Suprapubic skin (tissue), 4 donors: Measurements from ENCODE around the gene LRFN2. TPM values are rescaled to one million over a fixed set of nuclear protein-coding genes. Genes with fewer than 3 reads are reported as not detected.

Experiments used
- DNase-seq, 2 donors: peaks; one replicate each; pipeline ENCODE4 v3.0.0-alpha.2; 2019; ENCODE audit warnings: low spot score in 2 of 2
- H3K27ac ChIP-seq: fragments of 200-600 bp; sonication (generic); one replicate; pipeline ENCODE4 v1.5.1; 2019
- H3K27me3 ChIP-seq: fragments of 200-600 bp; sonication (generic); one replicate; pipeline ENCODE4 v1.5.1; 2019
- H3K36me3 ChIP-seq: fragments of 200-600 bp; sonication (generic); one replicate; pipeline ENCODE4 v1.5.1; 2019
- H3K4me1 ChIP-seq: fragments of 200-600 bp; sonication (generic); one replicate; pipeline ENCODE4 v1.5.1; 2019
- H3K4me3 ChIP-seq: fragments of 200-600 bp; sonication (generic); one replicate; pipeline ENCODE4 v1.5.1; 2019; ENCODE audit warnings: mild to moderate bottlenecking
- H3K9me3 ChIP-seq: fragments of 200-600 bp; sonication (generic); one replicate; pipeline ENCODE4 v1.5.1; 2019
- CTCF ChIP-seq, 2 donors: fragments of 200-600 bp in 1 of 2; fragments of 450-650 bp in 1 of 2; sonication (generic) in 1 of 2; IDR thresholded peaks; one replicate each; pipeline ENCODE4 v1.5.1; 2016 to 2019; ENCODE audit warnings: antibody characterized with exemption in 2 of 2, mild to moderate bottlenecking in 1 of 2, moderate library complexity in 1 of 2
- EP300 ChIP-seq: sonication (generic); formaldehyde crosslinking; IDR thresholded peaks from one replicate; pipeline ENCODE4 v1.6.1; 2017; ENCODE audit warnings: antibody characterized with exemption
- POLR2A ChIP-seq, 2 donors: fragments of 450-650 bp; IDR thresholded peaks; one replicate each; pipeline ENCODE4 v1.6.1; 2017; ENCODE audit warnings: antibody characterized with exemption in 2 of 2, mild to moderate bottlenecking in 2 of 2, moderate library complexity in 2 of 2
- POLR2AphosphoS5 ChIP-seq, 3 donors: sonication (generic); formaldehyde crosslinking; IDR thresholded peaks; one replicate each; pipeline ENCODE4 v1.6.1; 2017; ENCODE audit warnings: antibody characterized with exemption in 3 of 3
- WGBS: methylation state at CpG from one replicate; pipeline ENCODE4 v1.1.5; 2018; 5-methylcytosine and 5-hydroxymethylcytosine counted together
- total RNA-seq, 4 donors: library from RNA; depleted of rRNA; stranded (reverse); fragments of >200 nt; gene quantifications; one replicate each; pipeline ENCODE4 v1.1.0, GENCODE V29; 2016

LRFN2 gene
- total RNA-seq, 4 donors from 2014 or later: not detected

GRCh38 chr6:40394381-40394780 is 192.8 kb downstream of the LRFN2 start:
- peaks cover 16% of the 10 kb centered on the region for H3K4me1 ChIP-seq
- DNase-seq: no peak
- H3K27ac ChIP-seq: no peak overlapping the region
- no peaks in the 10 kb centered on the region for H3K9me3 ChIP-seq
- H3K36me3 ChIP-seq: no peaks in the 10 kb centered on the region
- no peak overlapping the region for H3K4me3 ChIP-seq
- 94% methylated on average over 1 of the region's 1 CpG for WGBS
- TF ChIP-seq CTCF (IDR thresholded peaks at IDR 0.05): no peak
- no peak for TF ChIP-seq POLR2AphosphoS5 (IDR thresholded peaks at IDR 0.05)
- no peaks in the 10 kb centered on the region for H3K27me3 ChIP-seq

GRCh38 chr6:40393641-40394040 is 193.5 kb downstream of the LRFN2 start:
- no peaks in the 10 kb centered on the region for H3K9me3 ChIP-seq
- H3K27ac ChIP-seq: no peak overlapping the region
- peaks cover 16% of the 10 kb centered on the region for H3K4me1 ChIP-seq
- WGBS: 77% methylated on average over 5 of the region's 5 CpGs
- no peak for DNase-seq
- no peak overlapping the region for H3K4me3 ChIP-seq
- H3K27me3 ChIP-seq: no peaks in the 10 kb centered on the region
- H3K36me3 ChIP-seq: no peaks in the 10 kb centered on the region
- no peak for TF ChIP-seq POLR2A (IDR thresholded peaks at IDR 0.05)
- no peak for TF ChIP-seq POLR2AphosphoS5 (IDR thresholded peaks at IDR 0.05)
- TF ChIP-seq EP300: no peak
- TF ChIP-seq CTCF (IDR thresholded peaks at IDR 0.05): no peak

- Histone ChIP-seq H3K36me3 (no peaks in the 10 kb centered on the region), H3K4me3 (no peak overlapping the region), H3K27me3 (no peaks in the 10 kb centered on the region), H3K9me3 (no peaks in the 10 kb centered on the region), H3K4me1 (peaks cover 12% of the 10 kb centered on the region), H3K27ac (no peak overlapping the region)
- TF ChIP-seq EP300 (no peak), CTCF (IDR thresholded peaks at IDR 0.05) (no peak), POLR2AphosphoS5 (IDR thresholded peaks at IDR 0.05) (no peak), POLR2A (IDR thresholded peaks at IDR 0.05) (no peak)
- 95% methylated on average over 4 of the region's 16 CpGs for WGBS
- no peak for DNase-seq
Measured at GRCh38 chr6:40392589-40392988, 194.6 kb downstream of the LRFN2 start.

- DNase-seq: no peak
- WGBS: 91% methylated on average over 32 of the region's 40 CpGs
- Histone ChIP-seq H3K36me3 (no peaks in the 10 kb centered on the region), H3K4me1 (peaks cover 6% of the 10 kb centered on the region), H3K27me3 (no peaks in the 10 kb centered on the region), H3K9me3 (no peaks in the 10 kb centered on the region), H3K4me3 (no peak overlapping the region), H3K27ac (no peak overlapping the region)
- TF ChIP-seq CTCF (IDR thresholded peaks at IDR 0.05): no peak
- TF ChIP-seq EP300: no peak
- TF ChIP-seq POLR2A (IDR thresholded peaks at IDR 0.05): no peak
- no peak for TF ChIP-seq POLR2AphosphoS5 (IDR thresholded peaks at IDR 0.05)
Measured at GRCh38 chr6:40391851-40392517, 195.2 kb downstream of the LRFN2 start.

GRCh38 chr6:40391086-40391485 is 196.1 kb downstream of the LRFN2 start:
- Histone ChIP-seq H3K9me3 (no peaks in the 10 kb centered on the region), H3K27ac (no peak overlapping the region), H3K36me3 (no peaks in the 10 kb centered on the region), H3K4me3 (no peak overlapping the region), H3K4me1 (peaks cover under 1% of the 10 kb centered on the region), H3K27me3 (peaks cover 4% of the 10 kb centered on the region)
- 43% methylated on average over 3 of the region's 3 CpGs for WGBS
- DNase-seq: no peak
- TF ChIP-seq POLR2A (IDR thresholded peaks at IDR 0.05) (no peak), EP300 (no peak), CTCF (IDR thresholded peaks at IDR 0.05) (no peak), POLR2AphosphoS5 (IDR thresholded peaks at IDR 0.05) (no peak)
